Measurements from ENCODE around the gene KCNAB2.

KCNAB2 gene

DNA sequence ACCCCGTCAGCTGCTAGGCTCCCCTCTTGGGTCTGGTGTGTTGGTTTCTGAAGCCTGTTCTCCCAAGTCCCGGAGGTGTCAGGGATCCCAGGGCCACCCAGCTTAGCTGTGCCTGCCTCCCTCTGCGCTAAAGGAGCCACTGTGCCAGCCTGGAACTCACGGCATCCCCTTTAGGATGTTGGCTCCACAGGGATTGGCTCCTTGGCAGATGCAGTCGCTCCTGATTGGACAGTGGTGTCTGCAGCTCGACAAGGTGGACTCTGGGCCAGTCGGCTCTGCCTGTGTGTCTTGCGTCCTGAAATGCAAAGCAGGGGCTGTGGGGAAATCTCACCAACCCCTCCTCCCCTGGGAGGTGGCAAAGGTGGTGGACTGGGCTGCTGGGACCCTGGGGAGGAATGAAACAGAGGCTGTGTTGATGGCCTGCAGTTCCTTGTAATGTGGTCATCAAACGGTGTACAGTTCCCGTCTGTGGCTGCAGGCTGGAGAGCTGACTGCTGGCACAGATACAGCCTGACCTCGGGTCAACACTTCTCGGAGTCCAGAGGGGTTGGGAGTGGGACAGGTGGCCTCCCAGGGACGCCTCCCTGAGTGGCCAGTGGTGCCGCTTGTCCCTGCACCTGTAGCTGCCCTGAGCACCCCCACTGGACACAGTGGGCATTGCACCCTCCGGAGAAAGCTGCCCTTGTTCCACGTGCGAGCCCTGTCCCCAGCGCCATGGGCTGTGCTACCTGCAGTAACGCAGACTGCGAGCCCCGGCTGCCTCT is 11.5 kb upstream of the KCNAB2 start:
- no peak for DNase-seq

DNA sequence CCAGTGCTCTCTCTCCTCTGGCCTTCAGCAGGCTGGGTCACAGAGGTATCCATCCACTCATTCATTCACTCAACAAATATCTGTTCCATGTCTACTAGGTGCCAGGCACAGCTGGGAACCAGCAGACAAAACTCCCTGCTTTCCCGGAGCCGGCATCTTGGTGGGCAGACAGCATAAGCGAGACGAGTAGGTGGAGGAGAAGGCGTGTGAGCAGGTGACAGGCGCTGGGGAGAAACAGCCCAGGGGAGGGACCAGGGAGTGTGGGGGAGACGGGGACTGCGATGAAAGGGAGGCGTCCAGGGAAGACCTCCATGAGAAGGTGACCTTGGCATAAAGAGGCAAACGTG is 11.0 kb upstream of the KCNAB2 start:
- DNase-seq, result no peak

DNA sequence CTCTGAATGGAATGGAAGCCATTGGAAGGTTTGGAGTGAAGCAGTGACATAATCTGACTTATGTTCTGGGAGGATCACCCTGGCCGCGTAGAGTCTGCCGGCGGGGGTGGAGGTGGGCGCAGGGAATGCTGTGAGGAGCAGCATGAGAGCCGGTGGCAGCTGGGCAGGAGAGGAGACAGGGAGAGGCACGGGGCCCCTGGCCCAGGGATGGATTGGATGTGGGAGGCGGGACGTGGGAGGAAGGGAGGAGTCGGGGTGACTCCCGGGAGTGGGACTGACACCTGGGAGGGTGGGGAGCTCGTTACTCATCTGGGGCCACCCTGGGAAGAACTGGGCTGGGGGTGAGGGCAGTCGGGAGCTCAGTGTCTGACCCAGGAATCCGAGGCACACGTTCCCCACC is 10.4 kb upstream of the KCNAB2 start:
- DNase-seq, result no peak

DNA sequence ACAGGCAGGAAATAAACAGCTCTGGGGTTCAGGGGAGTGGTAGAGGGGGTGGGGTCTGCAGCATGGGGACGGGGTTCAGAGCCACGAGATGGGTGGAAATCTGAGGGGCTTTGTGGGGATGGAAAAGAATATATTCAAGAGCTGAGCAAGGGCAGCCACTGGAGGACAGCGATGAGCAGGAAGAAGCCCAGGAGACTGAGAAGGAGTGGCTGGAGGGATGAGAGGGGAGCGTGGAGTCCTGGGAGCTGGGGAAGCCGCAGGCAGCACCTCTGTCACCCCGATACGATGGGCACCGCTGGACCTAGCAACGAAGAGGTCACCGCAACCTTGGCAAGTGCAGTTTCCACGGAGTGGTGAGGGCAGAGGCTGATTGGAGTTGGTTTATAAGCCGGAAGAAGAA is 10.0 kb upstream of the KCNAB2 start:
- no peak for DNase-seq

DNA sequence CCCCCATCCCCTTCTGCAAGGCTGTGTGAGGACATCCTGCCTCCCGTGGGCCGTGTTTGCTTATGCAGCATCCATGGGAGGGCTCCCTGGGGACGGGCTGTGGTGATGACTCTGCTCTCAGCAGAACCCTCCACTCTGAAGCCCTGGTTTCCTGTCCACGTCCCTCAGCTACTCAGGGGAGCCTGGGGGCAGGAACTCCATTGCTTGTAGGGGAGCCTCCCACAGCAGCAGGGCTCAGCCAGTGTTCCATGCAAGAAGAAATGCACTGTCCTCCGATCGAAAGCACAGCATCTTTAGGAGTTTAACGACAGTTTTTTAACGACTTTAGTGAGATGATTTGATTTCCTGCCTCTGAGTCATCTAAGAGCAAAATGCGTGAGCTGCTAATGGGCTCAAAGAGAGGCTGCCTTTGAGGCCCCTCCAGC is 8.3 kb upstream of the KCNAB2 start:
- DNase-seq, result no peak

DNA sequence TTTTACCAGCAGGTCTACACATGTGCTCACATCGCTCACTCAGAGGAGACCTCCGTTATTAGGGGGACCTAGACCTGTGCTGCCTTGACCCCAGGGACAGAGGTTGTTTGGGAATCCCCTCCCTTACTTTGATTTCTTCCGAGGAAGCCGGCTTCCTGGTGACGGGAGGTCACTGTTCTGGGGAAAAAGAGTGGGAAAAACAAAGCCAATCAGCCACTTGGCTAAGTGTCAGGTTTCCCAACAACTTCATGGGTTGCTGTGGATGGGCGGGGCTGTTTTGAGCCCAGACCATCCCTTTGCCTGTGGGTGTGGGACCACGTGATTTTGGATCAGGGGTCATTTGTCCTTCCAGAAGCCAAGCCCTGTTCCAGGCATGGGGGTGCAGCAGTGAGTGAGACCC is 7.1 kb upstream of the KCNAB2 start:
- no peak for DNase-seq

- no peak for DNase-seq
These were observed 6.7 kb upstream of the KCNAB2 start for GRCh38 chr1:6039031-6039430.

- no peak for DNase-seq
These were observed 5.2 kb upstream of the KCNAB2 start for GRCh38 chr1:6040444-6040843.

GRCh38 chr1:6040861-6041415 is 4.8 kb upstream of the KCNAB2 start:
- DNase-seq, result no peak

- DNase-seq, result no peak
These were observed 4.1 kb upstream of the KCNAB2 start for GRCh38 chr1:6041432-6042062.

DNA sequence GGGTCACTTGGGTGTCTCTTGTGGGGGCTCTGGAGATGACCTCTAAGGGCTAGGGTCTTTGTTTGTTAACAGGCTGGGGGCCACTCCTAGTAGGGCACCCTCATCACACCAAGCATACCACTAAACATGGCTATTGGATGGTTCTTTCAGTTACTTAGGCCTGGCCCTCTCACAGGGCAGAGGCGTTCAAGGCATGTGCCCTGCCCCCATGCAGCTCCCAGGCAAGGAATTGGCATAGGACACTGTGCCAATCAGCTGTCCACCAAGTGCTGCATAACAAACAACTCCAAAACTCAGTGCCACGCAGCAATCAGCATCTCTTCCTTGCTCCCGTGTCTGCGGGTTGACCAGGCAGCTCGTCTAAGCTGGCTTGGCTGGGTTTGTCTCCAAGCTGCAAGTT is 2.1 kb upstream of the KCNAB2 start:
- no peak for DNase-seq

- DNase-seq, result no peak
These were observed 1.1 kb upstream of the KCNAB2 start for GRCh38 chr1:6044481-6045109.

- no peak for DNase-seq
These were observed 582 bp upstream of the KCNAB2 start for GRCh38 chr1:6045110-6045502.

DNA sequence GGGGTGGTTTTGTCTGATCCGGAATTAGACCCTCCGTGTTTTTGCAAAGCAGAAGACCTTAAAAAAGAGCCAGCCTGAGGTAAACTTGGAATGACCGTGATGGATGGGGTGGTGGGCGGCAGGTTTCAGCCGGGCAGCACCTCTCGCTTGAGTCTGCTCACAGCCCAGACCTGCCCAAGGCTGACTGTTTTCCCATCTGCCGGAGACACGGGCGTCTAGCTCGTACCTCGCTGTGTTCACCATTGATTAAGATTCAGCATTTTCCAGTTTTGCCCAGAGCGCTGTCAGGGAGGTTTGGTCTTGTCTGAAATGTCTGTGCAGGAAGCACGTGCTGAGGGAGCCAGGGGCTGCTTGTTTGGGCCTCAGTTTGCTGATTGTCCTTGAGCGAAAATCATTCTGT is 591 bp downstream of the KCNAB2 start:
- no peak for DNase-seq

- no peak for DNase-seq
These were observed 2.6 kb downstream of the KCNAB2 start for GRCh38 chr1:6048179-6048867.

DNA sequence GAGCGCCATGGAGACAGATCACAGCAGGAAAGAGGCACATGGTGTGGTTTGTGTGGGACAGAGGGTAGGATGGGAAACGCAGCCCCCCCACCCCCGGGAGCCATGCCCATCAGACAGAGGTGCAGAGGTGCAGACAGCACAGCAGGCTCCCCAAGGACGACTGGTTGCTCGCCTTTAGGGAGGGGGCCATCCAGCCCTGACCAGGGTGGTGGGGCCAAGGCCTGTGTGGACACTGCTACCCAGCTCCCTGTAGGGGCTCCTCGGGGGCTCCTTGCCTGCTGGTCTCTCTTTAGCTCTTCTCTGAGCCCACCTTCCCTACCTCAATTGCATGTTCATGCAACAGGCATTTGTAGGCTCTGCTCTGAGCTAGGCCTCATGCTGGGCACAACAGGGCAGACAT is 3.7 kb downstream of the KCNAB2 start:
- DNase-seq, result no peak

DNA sequence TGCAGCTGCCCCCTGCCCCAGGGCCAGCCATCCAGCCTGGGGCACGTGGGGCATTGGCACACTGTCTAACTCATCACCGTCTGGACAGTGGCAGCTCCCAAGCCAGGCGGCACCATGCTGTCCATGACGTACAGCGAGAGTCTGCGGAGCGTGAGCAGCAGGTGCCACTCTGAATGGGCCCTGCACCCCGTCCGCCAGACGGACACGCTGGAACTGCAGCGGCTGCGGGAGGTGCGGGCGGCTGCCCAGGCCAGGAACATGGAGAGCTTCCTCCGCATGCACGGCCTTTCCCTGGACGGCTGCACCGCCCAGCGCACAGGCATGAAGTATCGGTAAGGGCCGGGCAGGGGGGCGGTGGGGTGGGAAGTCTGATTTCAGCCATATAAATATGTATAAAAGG is 5.7 kb downstream of the KCNAB2 start:
- no peak for DNase-seq

DNA sequence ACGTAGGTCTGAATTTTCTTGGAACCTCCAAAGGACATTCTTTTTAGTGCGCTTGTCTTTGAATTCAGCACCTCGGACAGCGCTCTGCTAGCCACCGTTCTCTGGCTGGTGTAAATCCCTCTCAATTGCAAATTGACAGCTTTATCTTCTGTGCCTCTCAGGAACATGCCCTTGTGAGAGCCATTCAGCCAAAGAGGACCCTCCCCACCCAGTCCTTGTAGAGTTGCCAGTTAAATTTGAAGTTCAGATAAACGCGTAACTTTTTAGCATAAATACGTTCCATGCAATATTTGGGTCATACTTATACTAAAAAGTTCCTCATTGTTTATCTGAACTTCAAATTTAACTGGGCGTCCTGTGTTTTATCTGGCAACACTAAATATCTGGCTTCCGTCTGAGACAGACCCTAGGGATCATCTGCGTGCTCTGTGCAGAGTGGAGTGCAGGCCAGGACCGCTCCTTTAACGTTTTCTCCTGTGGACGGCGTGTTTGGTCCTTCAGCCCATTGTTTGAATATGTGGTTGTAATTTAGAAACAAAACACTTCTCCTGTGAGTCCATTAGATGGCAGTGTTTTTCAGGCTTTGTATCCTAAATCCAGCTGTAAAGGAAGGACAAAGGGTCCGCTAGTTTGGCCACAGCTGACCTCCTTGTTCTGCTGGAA is 7.0 kb downstream of the KCNAB2 start:
- no peak for DNase-seq

- DNase-seq, result no peak
These were observed 7.5 kb downstream of the KCNAB2 start for GRCh38 chr1:6053206-6053546.

DNA sequence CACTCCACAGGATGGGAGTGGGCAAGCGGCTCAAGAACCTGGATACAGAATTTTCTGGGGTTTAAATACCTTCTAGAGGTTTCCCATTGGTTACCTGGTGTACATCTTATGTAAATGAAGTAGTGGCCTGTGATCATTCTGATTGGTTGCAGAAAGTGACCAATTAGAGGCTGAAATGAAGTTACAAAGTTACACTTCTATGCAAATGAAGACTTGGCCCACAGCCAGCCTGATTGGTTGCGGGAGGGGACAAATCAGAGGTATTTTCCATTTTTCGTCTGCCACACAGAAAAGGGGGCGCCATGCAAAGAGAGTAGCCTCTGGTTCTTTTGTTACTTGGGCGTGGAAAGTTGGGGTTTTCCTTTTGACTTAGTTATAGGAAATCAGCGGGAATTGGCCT is 8.9 kb downstream of the KCNAB2 start:
- no peak for DNase-seq

DNA sequence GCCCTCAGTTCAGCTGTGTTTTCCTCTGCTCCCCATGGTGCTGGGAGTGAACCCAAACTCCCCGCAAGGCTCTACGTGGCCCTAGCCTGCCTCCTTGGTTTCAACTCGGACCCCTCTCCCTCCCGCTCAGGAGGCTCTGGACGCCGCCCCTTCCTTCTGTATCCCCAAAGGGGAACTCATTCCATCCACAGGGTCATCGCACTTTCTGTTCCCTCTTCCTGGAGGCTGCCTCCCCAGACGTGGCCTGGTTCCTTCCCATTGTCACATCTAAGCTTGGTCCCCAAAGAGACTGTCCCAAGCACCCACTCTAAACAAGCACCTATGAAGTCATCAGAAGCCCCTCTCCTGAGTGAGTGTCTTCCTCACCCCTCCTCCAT is 10.9 kb downstream of the KCNAB2 start:
- DNase-seq, result no peak

DNA sequence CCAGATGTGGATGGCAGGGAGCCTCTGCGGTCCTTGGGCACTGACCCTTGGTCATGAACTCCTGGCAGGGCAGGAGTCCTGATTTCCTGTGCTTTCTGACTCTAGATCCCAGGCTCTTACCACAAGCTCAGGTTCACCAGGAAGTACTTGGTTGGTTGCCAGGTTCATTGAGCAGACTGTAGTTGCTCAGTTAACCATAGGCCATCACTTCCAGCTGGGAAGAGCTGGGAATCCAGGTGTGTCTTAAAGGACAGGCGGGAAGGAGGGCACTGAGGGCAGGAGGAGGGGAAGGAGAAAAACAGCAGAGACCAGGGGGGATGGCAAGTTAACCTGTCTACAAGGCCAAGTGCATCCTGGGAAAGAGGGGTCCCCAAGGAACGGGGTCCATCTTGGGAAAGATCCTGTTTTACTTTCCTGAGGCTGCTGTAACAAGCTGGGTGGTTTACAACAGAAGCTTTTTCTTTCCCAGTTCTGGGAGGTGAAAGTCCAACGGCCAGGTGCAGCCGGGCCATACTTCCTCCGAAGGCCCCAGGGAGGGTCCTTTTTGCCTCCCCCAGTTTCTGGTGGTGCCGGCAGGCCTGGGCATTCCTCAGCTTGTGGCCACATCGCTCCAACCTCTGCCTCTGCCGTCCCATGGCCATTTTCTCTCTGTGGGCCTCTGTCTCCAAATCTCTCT is 11.6 kb downstream of the KCNAB2 start:
- DNase-seq, result no peak

DNA sequence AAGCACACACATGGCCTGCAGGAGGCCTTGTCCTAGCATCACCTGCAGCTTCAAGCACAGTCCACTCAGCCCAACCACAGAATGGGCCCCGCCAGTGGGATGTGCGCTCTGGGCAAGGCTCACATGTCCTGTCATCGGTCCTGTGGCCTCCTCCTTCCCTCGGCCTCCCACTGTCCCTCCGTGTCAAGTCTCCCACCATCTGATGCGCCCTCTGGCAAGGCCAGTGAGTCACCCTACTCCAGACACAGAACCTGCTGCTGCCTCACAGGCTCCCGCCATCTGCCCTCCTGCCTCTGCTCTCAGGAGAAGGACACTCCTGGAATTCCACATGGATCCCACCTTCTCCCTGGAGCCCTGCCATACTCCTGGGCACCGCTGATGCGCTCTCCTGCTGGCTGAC is 14.2 kb downstream of the KCNAB2 start:
- DNase-seq, result no peak

All from activated gamma-delta T cell (primary cell).